Measurements from ENCODE around the gene MAP4.

GRCh38 chr3:48015431-48016180 is 610 bp downstream of the MAP4 start:
- TF ChIP-seq CTCF (IDR thresholded peaks at IDR 0.05) (no peak), POLR2A (IDR thresholded peaks at IDR 0.05) (no peak), EP300 (IDR thresholded peaks at IDR 0.05) (no peak)
